Measurements from ENCODE around the gene CCNQ.

CCNQ gene

DNA sequence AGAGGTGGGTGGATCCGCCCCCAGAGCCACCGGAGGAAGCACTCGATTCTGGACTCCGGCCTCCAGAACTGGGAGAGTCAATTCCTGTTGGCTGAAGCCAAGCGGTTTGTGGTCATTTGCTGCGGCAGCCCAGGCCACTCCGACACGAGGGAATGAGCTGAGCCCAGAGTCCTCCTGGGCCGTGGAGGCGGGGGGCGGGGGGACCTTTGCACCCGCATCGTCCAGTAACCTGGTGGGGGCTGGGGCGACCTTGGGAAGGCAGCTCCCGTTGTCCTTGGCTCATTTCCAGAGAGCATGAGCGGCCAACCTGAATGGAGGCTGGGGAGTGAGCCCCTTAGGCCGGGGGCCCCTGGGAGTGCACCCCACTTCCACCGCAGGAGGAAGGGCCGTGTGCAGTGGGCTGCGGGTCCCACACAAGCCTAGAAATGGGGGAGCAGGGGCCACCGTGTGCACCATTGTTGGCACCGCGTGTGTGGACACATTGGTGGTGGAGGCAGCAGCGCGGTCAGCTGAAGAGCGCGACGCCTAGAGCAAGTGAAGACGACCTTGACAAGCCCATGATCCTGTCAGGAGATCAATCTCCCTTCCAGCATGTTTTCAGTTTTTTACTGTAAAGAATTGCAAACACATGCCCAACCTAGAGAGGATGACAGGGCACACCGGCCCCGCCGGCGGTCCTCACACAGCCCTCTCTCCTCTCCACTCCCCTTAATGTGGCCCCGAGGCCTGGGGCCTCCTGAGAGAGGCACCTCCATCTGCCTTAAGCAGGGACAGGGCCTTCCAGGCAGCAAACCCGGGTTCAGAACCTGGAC, 28.1 kb upstream of the CCNQ start:
- TF ChIP-seq YY1 (IDR thresholded peaks at IDR 0.05; ENCODE audit: low read depth) (no peak), CEBPB (IDR thresholded peaks at IDR 0.05) (no peak), TAF1 (IDR thresholded peaks at IDR 0.05; ENCODE audit: low read depth) (no peak), TEAD4 (IDR thresholded peaks at IDR 0.05) (no peak), EGR1 (IDR thresholded peaks at IDR 0.05) (no peak)
- TF ChIP-seq, protein P1, sequence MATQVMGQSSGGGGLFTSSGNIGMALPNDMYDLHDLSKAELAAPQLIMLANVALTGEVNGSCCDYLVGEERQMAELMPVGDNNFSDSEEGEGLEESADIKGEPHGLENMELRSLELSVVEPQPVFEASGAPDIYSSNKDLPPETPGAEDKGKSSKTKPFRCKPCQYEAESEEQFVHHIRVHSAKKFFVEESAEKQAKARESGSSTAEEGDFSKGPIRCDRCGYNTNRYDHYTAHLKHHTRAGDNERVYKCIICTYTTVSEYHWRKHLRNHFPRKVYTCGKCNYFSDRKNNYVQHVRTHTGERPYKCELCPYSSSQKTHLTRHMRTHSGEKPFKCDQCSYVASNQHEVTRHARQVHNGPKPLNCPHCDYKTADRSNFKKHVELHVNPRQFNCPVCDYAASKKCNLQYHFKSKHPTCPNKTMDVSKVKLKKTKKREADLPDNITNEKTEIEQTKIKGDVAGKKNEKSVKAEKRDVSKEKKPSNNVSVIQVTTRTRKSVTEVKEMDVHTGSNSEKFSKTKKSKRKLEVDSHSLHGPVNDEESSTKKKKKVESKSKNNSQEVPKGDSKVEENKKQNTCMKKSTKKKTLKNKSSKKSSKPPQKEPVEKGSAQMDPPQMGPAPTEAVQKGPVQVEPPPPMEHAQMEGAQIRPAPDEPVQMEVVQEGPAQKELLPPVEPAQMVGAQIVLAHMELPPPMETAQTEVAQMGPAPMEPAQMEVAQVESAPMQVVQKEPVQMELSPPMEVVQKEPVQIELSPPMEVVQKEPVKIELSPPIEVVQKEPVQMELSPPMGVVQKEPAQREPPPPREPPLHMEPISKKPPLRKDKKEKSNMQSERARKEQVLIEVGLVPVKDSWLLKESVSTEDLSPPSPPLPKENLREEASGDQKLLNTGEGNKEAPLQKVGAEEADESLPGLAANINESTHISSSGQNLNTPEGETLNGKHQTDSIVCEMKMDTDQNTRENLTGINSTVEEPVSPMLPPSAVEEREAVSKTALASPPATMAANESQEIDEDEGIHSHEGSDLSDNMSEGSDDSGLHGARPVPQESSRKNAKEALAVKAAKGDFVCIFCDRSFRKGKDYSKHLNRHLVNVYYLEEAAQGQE (IDR thresholded peaks at IDR 0.05; ENCODE audit: low read depth) = no peak
- TF ChIP-seq, protein P2, sequence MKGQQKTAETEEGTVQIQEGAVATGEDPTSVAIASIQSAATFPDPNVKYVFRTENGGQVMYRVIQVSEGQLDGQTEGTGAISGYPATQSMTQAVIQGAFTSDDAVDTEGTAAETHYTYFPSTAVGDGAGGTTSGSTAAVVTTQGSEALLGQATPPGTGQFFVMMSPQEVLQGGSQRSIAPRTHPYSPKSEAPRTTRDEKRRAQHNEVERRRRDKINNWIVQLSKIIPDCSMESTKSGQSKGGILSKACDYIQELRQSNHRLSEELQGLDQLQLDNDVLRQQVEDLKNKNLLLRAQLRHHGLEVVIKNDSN (IDR thresholded peaks at IDR 0.05) = no peak

DNA sequence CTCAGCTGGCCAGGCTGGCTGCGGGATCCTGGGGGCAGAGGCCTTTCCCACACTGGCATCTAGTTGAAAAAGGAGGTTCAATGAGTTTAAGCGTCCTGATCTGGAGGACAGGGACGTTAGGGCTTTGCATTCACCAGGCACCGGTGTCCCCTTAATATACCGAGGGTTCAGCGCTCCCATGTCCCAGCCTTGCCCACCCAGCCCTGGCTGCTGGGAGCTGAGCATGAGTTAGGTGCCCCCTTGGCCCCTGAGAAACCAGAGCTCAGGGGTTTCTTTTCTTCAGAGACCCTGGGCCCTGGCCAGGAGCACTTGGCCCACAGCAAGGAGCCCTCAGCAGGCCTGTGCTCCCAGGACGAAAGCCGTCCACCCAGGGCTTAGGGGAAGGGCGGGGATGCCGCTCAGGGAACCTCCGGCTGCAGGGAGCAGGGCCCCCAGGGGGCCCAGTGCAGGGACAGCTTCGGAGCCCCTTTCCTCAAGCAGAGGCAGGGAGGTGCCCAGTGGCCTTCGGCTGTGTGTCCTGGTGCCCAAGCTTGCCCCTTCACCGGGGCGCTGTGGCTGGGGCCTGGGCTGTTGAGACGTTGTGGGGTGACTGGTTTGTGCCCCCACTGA, 27.2 kb upstream of the CCNQ start:
- TF ChIP-seq FOXM1 (IDR thresholded peaks at IDR 0.05; ENCODE audit: borderline replicate concordance, low read depth) (no peak), TAF1 (IDR thresholded peaks at IDR 0.05; ENCODE audit: low read depth) (no peak), EGR1 (IDR thresholded peaks at IDR 0.05) (no peak), EP300 (IDR thresholded peaks at IDR 0.05; ENCODE audit: borderline replicate concordance) (no peak)
- TF ChIP-seq, protein P1 (IDR thresholded peaks at IDR 0.05; ENCODE audit: low read depth) = no peak

DNA sequence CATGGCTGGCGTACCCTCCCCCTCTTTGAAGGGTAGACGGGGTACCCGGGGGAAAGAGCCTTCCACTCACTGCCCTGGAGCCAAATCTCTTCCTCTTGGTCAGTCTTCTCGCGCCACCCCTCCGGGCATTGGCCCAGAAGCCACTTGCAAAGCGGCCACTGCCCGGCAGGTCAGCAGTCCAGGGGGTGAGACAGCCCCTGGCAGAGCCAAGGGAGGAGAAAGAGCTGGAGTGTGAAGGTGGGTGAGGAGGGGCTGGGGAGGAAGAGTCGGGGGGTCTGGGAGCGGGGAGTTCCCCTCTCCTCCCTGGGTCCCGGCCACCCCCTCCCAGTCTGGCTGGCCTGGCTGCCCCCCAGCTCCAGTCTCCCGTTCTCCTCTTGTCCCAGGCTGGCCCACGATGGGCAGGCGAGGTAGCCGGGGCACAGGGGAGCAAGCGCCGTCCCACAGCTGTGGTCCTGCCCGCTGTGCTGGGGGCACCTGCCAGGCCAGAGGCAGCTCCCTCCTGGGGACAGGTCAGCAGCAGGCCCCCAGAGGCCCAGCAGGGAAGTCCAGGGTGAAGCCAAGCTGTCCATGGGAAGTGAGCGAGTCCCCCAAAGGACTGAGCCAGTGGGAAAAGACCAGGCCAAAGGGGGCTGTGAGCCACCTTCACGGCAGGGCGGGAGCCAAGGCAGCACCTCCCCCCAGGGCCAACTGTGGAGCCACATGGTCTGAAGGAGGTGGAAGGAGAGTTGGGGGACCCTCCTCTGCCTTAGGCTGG, 26.5 kb upstream of the CCNQ start:
- TF ChIP-seq FOXM1 (IDR thresholded peaks at IDR 0.05; ENCODE audit: borderline replicate concordance, low read depth) (no peak), RAD21 (IDR thresholded peaks at IDR 0.05; ENCODE audit: low read depth) (no peak), NFIC (IDR thresholded peaks at IDR 0.05) (no peak), EP300 (IDR thresholded peaks at IDR 0.05; ENCODE audit: borderline replicate concordance) (no peak)

DNA sequence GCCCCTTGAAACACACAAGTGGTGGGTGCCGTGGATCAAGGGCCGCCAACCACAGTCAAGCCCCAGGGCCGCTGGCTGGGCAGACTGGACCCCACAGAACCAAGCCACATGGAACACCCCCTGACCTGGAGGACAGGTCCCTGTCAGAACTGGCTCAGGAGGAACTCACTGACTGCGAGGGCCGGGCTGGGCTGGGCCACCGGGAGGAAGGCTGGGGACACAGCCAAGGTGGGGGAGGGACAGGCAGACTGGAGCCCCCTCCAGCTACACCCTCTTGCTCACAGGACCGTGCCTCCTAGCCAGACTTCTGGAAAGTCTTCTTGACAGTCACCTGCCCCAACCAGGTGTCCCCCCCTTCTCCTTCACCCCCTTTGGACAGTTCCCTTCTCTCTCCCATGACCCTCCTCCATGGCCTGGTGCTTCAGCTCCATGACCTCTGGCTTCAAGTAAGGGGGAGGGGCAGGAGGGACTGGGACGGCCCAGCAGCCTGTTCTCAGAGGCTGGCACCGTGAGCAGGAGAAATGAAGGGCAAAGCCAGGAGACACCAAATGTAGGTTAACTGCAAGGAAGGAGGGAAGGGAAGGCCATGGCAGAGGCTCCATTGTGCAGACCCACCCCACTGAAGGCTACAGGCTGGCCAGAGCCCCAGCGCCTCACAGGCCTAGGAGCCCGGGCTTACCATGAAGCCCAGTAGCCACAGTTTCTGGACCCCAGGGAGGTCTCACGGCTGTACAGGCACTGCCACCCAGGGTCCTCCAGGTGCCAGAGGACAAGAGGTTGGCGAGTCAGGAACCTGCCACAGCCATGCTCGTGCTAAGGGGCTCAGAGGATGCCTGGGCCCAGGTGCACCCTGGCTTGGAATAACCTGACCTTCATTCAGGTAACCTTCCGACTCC, 25.5 kb upstream of the CCNQ start:
- TF ChIP-seq, protein P3, sequence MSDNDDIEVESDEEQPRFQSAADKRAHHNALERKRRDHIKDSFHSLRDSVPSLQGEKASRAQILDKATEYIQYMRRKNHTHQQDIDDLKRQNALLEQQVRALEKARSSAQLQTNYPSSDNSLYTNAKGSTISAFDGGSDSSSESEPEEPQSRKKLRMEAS (IDR thresholded peaks at IDR 0.05) = no peak
- TF ChIP-seq EP300 (IDR thresholded peaks at IDR 0.05; ENCODE audit: borderline replicate concordance) = no peak
- TF ChIP-seq CEBPB (IDR thresholded peaks at IDR 0.05) = no peak
- no peak for TF ChIP-seq ZBTB7A (IDR thresholded peaks at IDR 0.05; ENCODE audit: low read depth)
- TF ChIP-seq TAF1 (IDR thresholded peaks at IDR 0.05; ENCODE audit: low read depth) = no peak
- no peak for TF ChIP-seq NFIC (IDR thresholded peaks at IDR 0.05)
- TF ChIP-seq TEAD4 (IDR thresholded peaks at IDR 0.05) = no peak
- TF ChIP-seq CREB1 (IDR thresholded peaks at IDR 0.05; ENCODE audit: low read depth) = no peak
- TF ChIP-seq EGR1 (IDR thresholded peaks at IDR 0.05) = no peak
- no peak for TF ChIP-seq RAD21 (IDR thresholded peaks at IDR 0.05; ENCODE audit: low read depth)
- TF ChIP-seq, protein P2 (IDR thresholded peaks at IDR 0.05) = no peak
- TF ChIP-seq TCF12 (IDR thresholded peaks at IDR 0.05; ENCODE audit: low read depth) = no peak
- no peak for TF ChIP-seq YY1 (IDR thresholded peaks at IDR 0.05; ENCODE audit: low read depth)
- TF ChIP-seq, protein P1 (IDR thresholded peaks at IDR 0.05; ENCODE audit: low read depth) = no peak
- no peak for TF ChIP-seq FOXM1 (IDR thresholded peaks at IDR 0.05; ENCODE audit: borderline replicate concordance, low read depth)

All from Ishikawa (cell line).